ENCODE results near the gene SSTR1.

DNA sequence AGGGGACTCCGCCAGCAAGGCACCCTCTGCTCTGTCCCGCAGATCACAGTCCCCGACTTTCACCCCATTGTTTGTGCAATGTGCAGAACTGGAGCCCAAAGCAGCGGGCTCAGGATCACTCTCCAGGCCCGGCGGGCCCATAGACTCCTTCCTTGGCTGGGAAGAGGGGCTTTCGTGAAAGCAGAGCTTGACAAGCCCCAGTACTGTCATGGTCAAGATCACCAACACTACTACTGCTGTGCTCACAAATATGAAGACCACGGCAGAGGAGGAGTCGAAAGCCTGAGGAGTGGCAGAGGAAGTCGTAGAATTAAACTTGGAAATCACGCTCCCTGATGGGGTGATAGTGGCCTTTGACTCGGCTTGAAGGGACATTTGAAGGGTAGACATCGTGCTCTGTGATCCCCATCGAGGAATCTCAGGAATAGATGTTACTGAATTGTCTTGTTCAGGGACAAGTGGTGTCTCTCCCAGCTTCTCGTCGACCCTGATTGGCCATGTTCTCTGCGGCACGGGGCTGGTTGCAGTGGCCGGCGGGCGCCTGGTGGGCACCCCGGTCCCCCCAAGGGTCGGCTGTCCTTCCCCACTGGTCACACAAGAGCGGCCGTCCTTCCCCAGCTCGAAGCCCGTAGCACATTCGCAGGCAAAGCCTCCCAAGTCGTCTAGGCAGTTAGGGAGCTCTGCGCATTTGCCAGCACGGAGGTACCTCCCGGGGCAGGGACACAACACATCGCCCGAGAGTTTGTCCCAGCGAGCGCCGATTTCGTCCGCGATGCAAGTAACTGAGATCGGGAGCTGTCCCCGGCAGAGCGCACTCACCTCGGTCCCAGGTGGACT is 47.1 kb downstream of the SSTR1 start:
- no peak for TF ChIP-seq CTCF (IDR thresholded peaks at IDR 0.05)
- no peak for TF ChIP-seq POLR2A (IDR thresholded peaks at IDR 0.05)
